Iris pigment epithelial cell (primary cell): ENCODE data around the gene EEF1A1.

Experiments used
- DNase-seq: peaks from one replicate; pipeline ENCODE4 v3.0.0-alpha.2; 2011; ENCODE audit warnings: low read depth

EEF1A1 gene

DNA sequence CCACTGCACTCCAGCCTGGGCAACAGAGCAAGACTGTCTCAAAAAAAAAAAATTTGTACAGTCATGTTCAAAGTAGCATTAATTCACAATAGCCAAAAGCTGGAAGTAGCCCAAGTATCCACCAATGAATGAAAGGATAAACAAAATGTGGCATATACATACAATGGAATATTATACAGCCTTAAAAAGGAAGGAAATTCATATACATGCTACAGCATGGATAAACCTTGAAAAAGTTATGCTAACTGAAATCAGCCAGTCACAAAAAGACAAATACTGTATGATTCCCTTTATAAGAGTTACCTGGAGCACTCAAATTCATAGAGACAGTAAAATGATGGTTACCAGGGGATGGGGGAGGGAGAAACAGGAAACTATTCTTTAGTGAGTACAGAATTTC lies 15.7 kb downstream of the EEF1A1 start:
- no peak for DNase-seq

GRCh38 chr6:73504160-73504559 lies 16.7 kb downstream of the EEF1A1 start:
- no peak for DNase-seq

GRCh38 chr6:73503027-73503772 lies 17.6 kb downstream of the EEF1A1 start:
- DNase-seq, result no peak

DNA sequence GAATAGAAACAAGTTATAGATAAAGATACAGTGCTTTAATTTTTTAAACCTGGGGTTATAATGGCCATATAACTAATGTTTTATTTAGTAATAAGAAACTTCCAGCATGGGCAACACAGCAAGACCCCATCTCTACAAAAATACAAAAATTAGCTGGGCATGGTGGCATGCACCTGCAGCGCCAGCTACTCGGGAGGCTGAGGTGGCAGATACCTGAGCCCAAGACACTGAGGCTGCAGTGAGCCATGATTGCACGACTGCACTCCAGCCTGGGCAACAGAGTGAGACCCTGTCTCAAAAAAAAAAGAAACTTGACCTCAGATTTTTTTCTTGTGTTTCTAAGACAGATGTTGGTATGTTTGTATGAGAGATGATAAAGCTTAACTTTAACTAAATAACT lies 22.9 kb downstream of the EEF1A1 start:
- no peak for DNase-seq

DNA sequence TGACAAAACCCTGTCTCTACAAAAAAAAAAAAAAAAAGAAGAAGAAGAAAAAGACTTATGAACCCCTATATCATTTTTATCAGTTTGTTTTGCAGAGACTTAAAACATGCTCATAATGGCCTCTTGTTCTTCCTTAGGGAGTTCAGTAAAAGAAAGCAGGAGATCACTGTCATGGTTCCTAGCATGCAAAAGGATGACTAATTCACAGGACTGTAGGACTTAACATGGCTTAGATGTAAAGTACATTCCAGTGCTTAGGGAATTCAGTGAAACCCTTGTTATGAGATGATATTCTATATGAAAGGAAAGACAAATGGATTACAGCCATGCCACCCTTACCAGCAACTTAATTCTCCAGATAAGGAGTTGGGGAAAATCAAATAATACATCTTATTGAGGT lies 29.5 kb downstream of the EEF1A1 start:
- DNase-seq, result peak; percentile 62

GRCh38 chr6:73487473-73487872 lies 33.4 kb downstream of the EEF1A1 start:
- DNase-seq, result no peak

DNA sequence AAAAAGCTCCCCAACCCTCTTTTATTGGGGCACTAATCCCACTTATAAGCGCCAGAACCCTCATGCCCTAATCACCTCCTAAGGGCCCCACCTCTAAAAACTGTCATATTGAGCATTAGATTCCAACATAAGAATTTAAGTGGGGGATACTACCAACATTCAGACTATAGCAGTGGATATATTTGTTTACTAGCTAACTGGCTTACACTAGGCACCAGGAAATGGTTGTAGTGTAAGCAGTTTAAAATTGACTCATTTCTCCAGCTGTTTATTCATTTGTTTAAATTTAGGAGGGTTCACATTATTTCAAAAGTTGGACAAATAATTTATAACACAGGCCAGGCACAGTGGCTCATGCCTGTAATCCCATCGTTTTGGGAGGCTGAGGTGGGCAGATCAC lies 36.4 kb downstream of the EEF1A1 start:
- no peak for DNase-seq

GRCh38 chr6:73481969-73482368 lies 38.9 kb downstream of the EEF1A1 start:
- no peak for DNase-seq

DNA sequence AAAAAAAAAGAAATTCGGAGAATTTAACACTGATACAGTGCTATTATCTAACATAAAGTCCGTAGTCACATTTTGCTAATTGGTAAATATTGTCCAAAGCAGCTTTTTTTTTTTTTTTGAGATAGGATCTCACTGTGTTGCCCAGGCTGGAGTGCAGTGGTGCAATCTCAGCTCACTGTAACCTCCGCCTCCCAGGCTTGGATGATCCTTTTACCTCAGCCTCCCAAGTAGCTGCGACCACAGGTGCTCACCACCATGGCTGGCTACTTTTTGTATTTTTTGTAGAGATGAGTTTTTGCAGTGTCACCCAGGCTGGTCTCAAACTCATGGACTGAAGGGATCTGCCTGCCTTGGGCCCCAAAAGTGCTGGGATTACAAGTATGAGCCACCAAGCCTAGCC lies 43.4 kb downstream of the EEF1A1 start:
- DNase-seq, result no peak

GRCh38 chr6:73476723-73477122 lies 44.1 kb downstream of the EEF1A1 start:
- DNase-seq, result no peak

- DNase-seq, result no peak
Measured at GRCh38 chr6:73471686-73472290, 49.0 kb downstream of the EEF1A1 start.
